Prostate gland (tissue), 2 donors: Measurements from ENCODE around the gene TCP1. TPM values are rescaled to one million over a fixed set of nuclear protein-coding genes. Genes with fewer than 3 reads are reported as not detected.
A peak's percentile ranks its signal among the peaks of the same experiment; 100 is the strongest.

Experiments used
- DNase-seq: peaks from one replicate; pipeline ENCODE4 v3.0.0-alpha.2; 2019; ENCODE audit warnings: low spot score
- H3K27ac ChIP-seq, 2 donors: fragments of 200-600 bp; sonication (generic); 2 replicates each; pipeline ENCODE4 v1.5.1; 2017 to 2019
- H3K27me3 ChIP-seq: fragments of 200-600 bp; sonication (generic); replicated peaks from 2 replicates; pipeline ENCODE4 v1.5.1; 2019; ENCODE audit not compliant: insufficient read depth
- H3K36me3 ChIP-seq, 2 donors: fragments of 200-600 bp; sonication (generic); 1 replicate in 1 of 2; 2 replicates in 1 of 2; pipeline versions ENCODE4 v1.5.1 to v1.8.1; 2017 to 2019
- H3K4me1 ChIP-seq: fragments of 200-600 bp; sonication (generic); replicated peaks from 2 replicates; pipeline ENCODE4 v1.5.1; 2019
- H3K4me3 ChIP-seq, 2 donors: fragments of 200-600 bp; sonication (generic); 2 replicates each; pipeline ENCODE4 v1.5.1; 2017 to 2019
- H3K9me3 ChIP-seq: fragments of 200-600 bp; sonication (generic); 2 replicates; pipeline ENCODE4 v1.5.1; 2017
- POLR2A ChIP-seq: fragments of 450-650 bp; IDR thresholded peaks from one replicate; pipeline ENCODE4 v1.6.1; 2016; ENCODE audit warnings: antibody characterized with exemption, mild to moderate bottlenecking
- POLR2AphosphoS5 ChIP-seq: sonication (generic); formaldehyde crosslinking; IDR thresholded peaks from one replicate; pipeline ENCODE4 v1.6.1; 2017; ENCODE audit warnings: antibody characterized with exemption
- WGBS: methylation state at CpG from one replicate; pipeline ENCODE4 v1.1.5; 2018; 5-methylcytosine and 5-hydroxymethylcytosine counted together
- intact Hi-C: fragments of 100-400 bp; cut with DNase I; formaldehyde crosslinking; loops from one replicate; pipeline ENCODE4 v1.14.2; 2022
- total RNA-seq, 2 donors: library from RNA; depleted of rRNA; stranded (reverse); fragments of >200 nt; gene quantifications; one replicate each; pipeline ENCODE4 v1.1.0, GENCODE V29; 2016
- TF ChIP-seq, protein P1 (sequence below), 4 experiments: fragments of 200-600 bp in 2 of 4; fragments of 450-650 bp in 2 of 4; sonication (generic) in 2 of 4; IDR thresholded peaks; 1 replicate in 3 of 4; 2 replicates in 1 of 4; pipeline ENCODE4 v1.5.1; 2016 to 2019; ENCODE audit warnings: antibody characterized with exemption in 4 of 4, mild to moderate bottlenecking in 2 of 4, moderate library complexity in 2 of 4

The TCP1 gene
- total RNA-seq, 2 donors from 2014 or later: 145 to 187 TPM

DNA sequence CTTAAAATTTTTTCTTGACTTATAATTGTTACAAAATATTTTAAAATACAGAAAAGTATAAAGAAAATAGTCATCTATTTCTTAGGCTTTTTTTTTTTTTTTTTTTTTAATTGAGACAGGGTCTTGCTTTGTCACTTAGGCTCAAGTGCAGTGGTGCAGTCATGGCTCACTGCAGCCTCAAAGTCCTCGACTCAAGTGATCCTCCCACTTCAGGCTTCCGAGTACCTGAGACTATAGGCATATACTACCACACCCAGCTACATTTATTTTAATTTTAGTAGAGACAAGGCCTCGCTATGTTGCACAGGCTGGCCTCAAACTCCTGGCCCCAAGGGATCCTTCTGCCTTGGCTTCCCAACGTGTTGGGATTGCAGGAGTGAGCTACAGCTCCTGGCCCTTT, 32.9 kb downstream of the TCP1 start:
- intact Hi-C loops: no loop called here
- H3K9me3 ChIP-seq: no peaks in the 10 kb centered on the region
- no peak for DNase-seq
- no peaks in the 10 kb centered on the region for H3K27me3 ChIP-seq
- no peak overlapping the region for H3K27ac ChIP-seq
- no peaks in the 10 kb centered on the region for H3K36me3 ChIP-seq
- no peak for TF ChIP-seq POLR2AphosphoS5
- TF ChIP-seq POLR2A: no peak
- TF ChIP-seq, protein P1, sequence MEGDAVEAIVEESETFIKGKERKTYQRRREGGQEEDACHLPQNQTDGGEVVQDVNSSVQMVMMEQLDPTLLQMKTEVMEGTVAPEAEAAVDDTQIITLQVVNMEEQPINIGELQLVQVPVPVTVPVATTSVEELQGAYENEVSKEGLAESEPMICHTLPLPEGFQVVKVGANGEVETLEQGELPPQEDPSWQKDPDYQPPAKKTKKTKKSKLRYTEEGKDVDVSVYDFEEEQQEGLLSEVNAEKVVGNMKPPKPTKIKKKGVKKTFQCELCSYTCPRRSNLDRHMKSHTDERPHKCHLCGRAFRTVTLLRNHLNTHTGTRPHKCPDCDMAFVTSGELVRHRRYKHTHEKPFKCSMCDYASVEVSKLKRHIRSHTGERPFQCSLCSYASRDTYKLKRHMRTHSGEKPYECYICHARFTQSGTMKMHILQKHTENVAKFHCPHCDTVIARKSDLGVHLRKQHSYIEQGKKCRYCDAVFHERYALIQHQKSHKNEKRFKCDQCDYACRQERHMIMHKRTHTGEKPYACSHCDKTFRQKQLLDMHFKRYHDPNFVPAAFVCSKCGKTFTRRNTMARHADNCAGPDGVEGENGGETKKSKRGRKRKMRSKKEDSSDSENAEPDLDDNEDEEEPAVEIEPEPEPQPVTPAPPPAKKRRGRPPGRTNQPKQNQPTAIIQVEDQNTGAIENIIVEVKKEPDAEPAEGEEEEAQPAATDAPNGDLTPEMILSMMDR (IDR thresholded peaks at IDR 0.05): no peak
- H3K4me1 ChIP-seq: peaks cover 8% of the 10 kb centered on the region
- 91% methylated on average over 4 of the region's 4 CpGs for WGBS
- H3K4me3 ChIP-seq: no peak overlapping the region

DNA sequence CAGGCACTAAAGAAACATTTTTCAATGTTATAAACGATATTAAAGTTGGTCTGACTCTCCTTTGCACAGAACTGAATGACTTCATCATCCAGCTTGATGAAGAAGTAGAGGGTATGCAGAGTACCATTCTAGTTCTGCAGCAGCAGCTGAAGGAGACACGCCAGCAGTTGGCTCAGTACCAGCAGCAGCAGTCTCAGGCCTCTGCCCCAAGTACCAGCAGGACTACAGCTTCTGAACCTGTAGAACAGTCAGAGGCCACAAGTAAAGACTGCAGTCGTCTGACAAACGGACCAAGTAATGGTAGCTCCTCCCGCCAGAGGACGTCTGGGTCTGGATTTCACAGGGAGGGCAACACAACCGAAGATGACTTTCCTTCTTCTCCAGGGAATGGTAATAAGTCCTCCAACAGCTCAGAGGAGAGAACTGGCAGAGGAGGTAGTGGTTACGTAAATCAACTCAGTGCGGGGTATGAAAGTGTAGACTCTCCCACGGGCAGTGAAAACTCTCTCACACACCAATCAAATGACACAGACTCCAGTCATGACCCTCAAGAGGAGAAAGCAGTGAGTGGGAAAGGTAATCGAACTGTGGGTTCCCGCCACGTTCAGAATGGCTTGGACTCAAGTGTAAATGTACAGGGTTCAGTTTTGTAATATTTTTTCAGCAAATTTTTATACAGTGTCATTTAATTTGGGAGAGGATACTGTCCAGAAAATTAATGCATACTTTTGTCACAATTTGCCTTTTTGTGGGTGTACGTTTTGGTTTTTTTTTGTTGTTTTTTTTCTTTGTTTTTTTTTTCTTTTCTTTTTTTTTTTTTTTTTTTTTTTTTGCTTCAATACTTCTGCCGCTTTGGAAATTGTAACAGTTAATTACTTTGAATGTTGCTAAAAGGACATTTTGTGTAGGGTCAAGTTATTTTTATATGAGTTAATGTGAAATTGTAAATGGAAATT, 34.2 kb downstream of the TCP1 start:
- intact Hi-C loops: no loop called here
- H3K36me3 ChIP-seq: no peaks in the 10 kb centered on the region

GRCh38 chr6:159754401-159754800, 35.0 kb downstream of the TCP1 start:
- Histone ChIP-seq H3K36me3 (no peaks in the 10 kb centered on the region), H3K27ac (peak overlapping the region in 1 of 2 donors; percentile 41), H3K4me3 (no peak overlapping the region), H3K27me3 (no peaks in the 10 kb centered on the region), H3K9me3 (no peaks in the 10 kb centered on the region), H3K4me1 (peaks cover 8% of the 10 kb centered on the region)
- WGBS: 85% methylated on average over 2 of the region's 2 CpGs
- no peak for TF ChIP-seq POLR2A
- TF ChIP-seq, protein P1 (IDR thresholded peaks at IDR 0.05): no peak
- TF ChIP-seq POLR2AphosphoS5: no peak
- intact Hi-C loops: no loop called here
- DNase-seq: no peak

More for the DNA sequence above, 34.2 kb downstream of the TCP1 start:
- no peaks in the 10 kb centered on the region for H3K27me3 ChIP-seq
- no peak for DNase-seq
- H3K4me1 ChIP-seq: peaks cover 8% of the 10 kb centered on the region
- no peak overlapping the region for H3K4me3 ChIP-seq
- peak overlapping the region; percentile 21 to 41 for H3K27ac ChIP-seq
- H3K9me3 ChIP-seq: no peaks in the 10 kb centered on the region
- TF ChIP-seq POLR2A (no peak), POLR2AphosphoS5 (no peak)
- TF ChIP-seq, protein P1 (IDR thresholded peaks at IDR 0.05): no peak
- 72% methylated on average over 15 of the region's 15 CpGs for WGBS

DNA sequence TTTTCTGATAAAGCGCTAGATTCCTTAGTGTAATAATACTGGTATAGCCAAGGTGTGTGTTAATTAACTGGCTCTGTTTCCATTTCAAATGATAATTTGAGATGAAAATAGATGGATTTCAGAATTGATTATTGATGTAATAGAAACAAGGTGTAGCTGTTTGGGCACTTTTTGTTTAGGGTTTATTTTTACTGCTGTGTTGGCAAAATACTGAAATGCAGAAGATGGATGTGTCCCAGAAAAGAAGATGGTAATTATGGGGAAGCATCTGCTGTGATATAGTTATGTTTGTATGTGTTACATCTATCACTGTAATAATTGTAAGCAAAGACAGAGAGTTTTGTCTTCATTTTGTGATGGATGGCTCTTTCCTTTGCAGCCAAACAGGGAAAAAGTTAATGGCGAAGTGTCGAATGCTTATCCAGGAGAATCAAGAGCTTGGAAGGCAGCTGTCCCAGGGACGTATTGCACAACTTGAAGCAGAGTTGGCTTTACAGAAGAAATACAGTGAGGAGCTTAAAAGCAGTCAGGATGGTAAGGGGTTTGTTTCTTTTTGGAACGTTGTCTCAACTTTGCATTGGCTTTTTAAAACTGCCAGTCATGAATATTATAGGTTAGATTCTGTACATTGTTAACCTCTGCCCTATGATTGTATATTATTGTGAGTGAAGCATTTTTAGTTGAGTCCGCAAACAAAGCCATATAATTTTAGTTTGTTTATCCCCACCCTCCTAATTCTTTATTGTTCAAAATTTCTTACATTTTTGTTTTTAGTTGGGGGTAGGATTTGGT, 36.1 kb downstream of the TCP1 start:
- H3K4me1 ChIP-seq: peaks cover 8% of the 10 kb centered on the region
- no peaks in the 10 kb centered on the region for H3K36me3 ChIP-seq
- no peaks in the 10 kb centered on the region for H3K27me3 ChIP-seq
- 68% methylated on average over 6 of the region's 6 CpGs for WGBS
- H3K4me3 ChIP-seq: no peak overlapping the region
- H3K27ac ChIP-seq: peak overlapping the region in 1 of 2 donors; percentile 41
- intact Hi-C loops: no loop called here
- H3K9me3 ChIP-seq: no peaks in the 10 kb centered on the region
- no peak for DNase-seq
- TF ChIP-seq POLR2AphosphoS5 (no peak), POLR2A (no peak)
- TF ChIP-seq, protein P1 (IDR thresholded peaks at IDR 0.05): no peak
